Peyer's patch (tissue), 4 donors: ENCODE measurements around the gene MMAA. TPM values are rescaled to one million over a fixed set of nuclear protein-coding genes. Genes with fewer than 3 reads are reported as not detected.
"Not testable (repeated sequence)": the region's sequence is repeated elsewhere in the genome, so short reads cannot be mapped to it uniquely, and the experiment has no call there.

ENCODE experiments used
- DNase-seq, 3 donors: peaks; one replicate each; pipeline ENCODE4 v3.0.0-alpha.2; 2017 to 2019
- H3K27ac ChIP-seq, 4 donors: fragments of 200-600 bp; sonication (generic); one replicate each; pipeline ENCODE4 v1.5.1; 2016 to 2019
- H3K27me3 ChIP-seq, 2 donors: fragments of 200-600 bp; sonication (generic); one replicate each; pipeline ENCODE4 v1.5.1; 2019
- H3K36me3 ChIP-seq, 3 donors: fragments of 200-600 bp; sonication (generic); one replicate each; pipeline ENCODE4 v1.5.1; 2016 to 2019
- H3K4me1 ChIP-seq, 4 donors: fragments of 200-600 bp; sonication (generic); one replicate each; pipeline ENCODE4 v1.5.1; 2016 to 2019
- H3K4me3 ChIP-seq, 4 donors: fragments of 200-600 bp; sonication (generic); 1 replicate in 3 of 4; 2 replicates in 1 of 4; pipeline ENCODE4 v1.5.1; 2016 to 2019; ENCODE audit warnings: mild to moderate bottlenecking in 1 of 4
- H3K9me3 ChIP-seq, 4 donors: fragments of 200-600 bp; sonication (generic); one replicate each; pipeline ENCODE4 v1.5.1; 2016 to 2019; ENCODE audit warnings: mild to moderate bottlenecking in 1 of 4
- POLR2A ChIP-seq, 2 donors: fragments of 450-650 bp; IDR thresholded peaks; one replicate each; pipeline ENCODE4 v1.5.1; 2017; ENCODE audit warnings: antibody characterized with exemption in 2 of 2, mild to moderate bottlenecking in 2 of 2, moderate library complexity in 2 of 2
- total RNA-seq, 4 donors: library from RNA; depleted of rRNA; stranded (reverse); fragments of >200 nt; gene quantifications; one replicate each; pipeline ENCODE4 v1.1.0, GENCODE V29; 2016
- TF ChIP-seq, protein P1 (sequence below), 6 experiments: fragments of 450-650 bp in 4 of 6; fragments of 200-600 bp in 2 of 6; sonication (generic) in 1 of 6; IDR thresholded peaks; one replicate each; pipeline ENCODE4 v1.5.1; 2017 to 2019; ENCODE audit warnings: antibody characterized with exemption in 6 of 6, mild to moderate bottlenecking in 3 of 6, moderate library complexity in 1 of 6

Gene MMAA
- total RNA-seq, 4 donors from 2014 or later: 8.3 to 11.6 (median 9.0) TPM

DNA sequence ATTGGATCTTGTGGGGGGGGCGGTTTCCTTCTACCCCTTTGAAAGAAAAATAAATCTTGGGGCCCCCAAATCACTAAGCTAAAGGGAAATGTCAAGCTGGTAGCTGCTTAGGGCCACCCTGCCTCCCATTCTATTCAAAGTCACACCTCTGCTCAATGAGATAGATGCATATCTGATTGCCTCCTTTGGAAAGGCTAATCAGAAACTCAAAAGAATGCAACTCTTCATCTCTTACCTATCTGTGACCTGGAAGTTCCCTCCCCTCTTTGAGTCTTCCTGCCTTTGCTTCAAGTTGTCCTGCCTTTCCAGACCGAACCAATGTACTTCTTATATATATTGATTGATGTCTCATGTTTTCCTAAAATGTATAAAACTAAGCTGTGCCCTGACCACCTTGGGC, 67.8 kb downstream of the MMAA start:
- H3K4me1 ChIP-seq: no peaks in the 10 kb centered on the region
- no peak for TF ChIP-seq POLR2A (IDR thresholded peaks at IDR 0.05)
- TF ChIP-seq, protein P1, sequence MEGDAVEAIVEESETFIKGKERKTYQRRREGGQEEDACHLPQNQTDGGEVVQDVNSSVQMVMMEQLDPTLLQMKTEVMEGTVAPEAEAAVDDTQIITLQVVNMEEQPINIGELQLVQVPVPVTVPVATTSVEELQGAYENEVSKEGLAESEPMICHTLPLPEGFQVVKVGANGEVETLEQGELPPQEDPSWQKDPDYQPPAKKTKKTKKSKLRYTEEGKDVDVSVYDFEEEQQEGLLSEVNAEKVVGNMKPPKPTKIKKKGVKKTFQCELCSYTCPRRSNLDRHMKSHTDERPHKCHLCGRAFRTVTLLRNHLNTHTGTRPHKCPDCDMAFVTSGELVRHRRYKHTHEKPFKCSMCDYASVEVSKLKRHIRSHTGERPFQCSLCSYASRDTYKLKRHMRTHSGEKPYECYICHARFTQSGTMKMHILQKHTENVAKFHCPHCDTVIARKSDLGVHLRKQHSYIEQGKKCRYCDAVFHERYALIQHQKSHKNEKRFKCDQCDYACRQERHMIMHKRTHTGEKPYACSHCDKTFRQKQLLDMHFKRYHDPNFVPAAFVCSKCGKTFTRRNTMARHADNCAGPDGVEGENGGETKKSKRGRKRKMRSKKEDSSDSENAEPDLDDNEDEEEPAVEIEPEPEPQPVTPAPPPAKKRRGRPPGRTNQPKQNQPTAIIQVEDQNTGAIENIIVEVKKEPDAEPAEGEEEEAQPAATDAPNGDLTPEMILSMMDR (IDR thresholded peaks at IDR 0.05): no peak
- no peaks in the 10 kb centered on the region for H3K36me3 ChIP-seq
- H3K9me3 ChIP-seq: no peaks in the 10 kb centered on the region
- DNase-seq: no peak
- no peak overlapping the region for H3K4me3 ChIP-seq
- H3K27ac ChIP-seq: no peak overlapping the region
- no peaks in the 10 kb centered on the region for H3K27me3 ChIP-seq

DNA sequence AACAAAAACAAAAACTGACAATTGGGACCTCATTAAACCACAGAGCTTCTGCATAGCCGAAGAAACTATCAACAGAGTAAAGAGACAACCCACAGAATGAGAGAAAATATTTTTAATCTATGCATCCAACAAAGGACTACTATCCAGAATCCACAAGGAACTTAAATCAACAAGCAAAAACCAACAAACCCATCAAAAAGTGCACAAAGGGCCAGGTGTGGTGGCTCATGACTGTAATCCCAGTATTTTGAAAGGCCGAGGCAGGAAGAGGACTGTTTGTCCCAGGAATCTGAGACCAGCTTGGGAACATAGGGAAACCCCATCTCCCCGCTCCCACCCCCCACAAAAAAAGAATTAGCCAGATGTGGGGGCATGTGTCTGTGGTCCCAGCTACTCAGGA, 71.4 kb downstream of the MMAA start:
- TF ChIP-seq POLR2A (IDR thresholded peaks at IDR 0.05): no peak
- TF ChIP-seq, protein P1 (IDR thresholded peaks at IDR 0.05): no peak
- no peaks in the 10 kb centered on the region for H3K36me3 ChIP-seq
- no peaks in the 10 kb centered on the region for H3K27me3 ChIP-seq
- no peaks in the 10 kb centered on the region for H3K4me1 ChIP-seq
- no peaks in the 10 kb centered on the region for H3K9me3 ChIP-seq
- no peak overlapping the region for H3K4me3 ChIP-seq
- no peak for DNase-seq
- H3K27ac ChIP-seq: no peak overlapping the region

DNA sequence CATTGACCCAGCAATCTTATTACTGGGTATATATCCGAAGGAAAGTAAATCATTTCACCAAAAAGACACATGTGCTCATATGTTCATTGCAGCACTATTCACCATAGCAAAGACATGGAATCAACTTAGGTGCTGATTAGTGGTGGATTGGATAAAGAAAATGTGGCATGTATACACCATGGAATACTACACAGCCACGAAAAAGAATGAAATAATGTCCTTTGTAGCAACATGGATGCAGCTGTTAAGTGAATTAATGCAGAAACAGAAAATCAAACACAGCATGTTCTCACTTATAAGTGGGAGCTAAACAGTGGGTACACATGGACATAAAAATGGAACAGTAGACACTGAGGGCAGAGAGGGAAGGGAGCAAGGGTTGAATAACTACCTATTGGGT, 72.2 kb downstream of the MMAA start:
- not testable (repeated sequence) for H3K27ac ChIP-seq, H3K4me1 ChIP-seq, H3K36me3 ChIP-seq, H3K27me3 ChIP-seq, DNase-seq, H3K9me3 ChIP-seq, H3K4me3 ChIP-seq

DNA sequence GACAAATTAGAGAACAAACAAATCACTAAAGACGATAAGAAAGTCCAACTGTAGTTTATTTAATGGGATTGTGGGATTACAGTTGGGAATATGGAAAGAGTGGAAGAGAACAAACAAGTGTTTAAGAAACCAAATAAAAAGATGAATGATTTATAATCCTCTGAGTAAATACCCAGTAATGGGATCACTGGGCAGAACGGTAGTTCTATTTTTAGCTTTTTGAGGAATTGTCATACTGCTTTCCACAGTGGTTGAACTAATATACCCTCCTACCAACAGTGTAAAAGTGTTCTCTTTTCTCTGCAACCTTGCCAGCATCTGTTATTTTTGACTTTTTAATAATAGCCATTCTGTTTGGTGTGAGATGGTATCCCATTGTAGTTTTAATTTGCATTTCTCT, 75.7 kb downstream of the MMAA start:
- no peak overlapping the region for H3K27ac ChIP-seq
- H3K4me1 ChIP-seq: no peaks in the 10 kb centered on the region
- H3K27me3 ChIP-seq: no peaks in the 10 kb centered on the region
- no peak overlapping the region for H3K4me3 ChIP-seq
- no peak for DNase-seq
- no peaks in the 10 kb centered on the region for H3K36me3 ChIP-seq
- TF ChIP-seq, protein P1 (IDR thresholded peaks at IDR 0.05): no peak
- TF ChIP-seq POLR2A (IDR thresholded peaks at IDR 0.05): no peak
- H3K9me3 ChIP-seq: no peaks in the 10 kb centered on the region

DNA sequence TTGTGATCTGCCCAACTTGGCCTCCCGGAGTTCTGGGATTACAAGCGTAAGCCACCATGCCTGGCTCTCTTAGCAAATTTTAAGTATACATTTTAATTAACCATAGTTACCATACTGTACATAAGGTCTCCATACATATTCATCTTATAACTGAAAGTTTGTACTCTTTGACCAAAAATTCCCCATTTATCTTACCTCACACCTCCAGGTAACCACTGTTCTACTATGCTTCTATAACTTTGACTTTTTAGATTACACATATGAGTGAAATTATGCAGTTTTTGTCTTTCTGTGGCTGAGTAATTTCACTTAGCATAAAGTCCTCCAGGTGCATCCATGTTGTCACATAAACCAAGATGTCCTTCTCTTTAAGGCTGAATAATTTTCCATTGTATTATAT, 78.1 kb downstream of the MMAA start:
- no peaks in the 10 kb centered on the region for H3K4me1 ChIP-seq
- DNase-seq: no peak
- TF ChIP-seq, protein P1 (IDR thresholded peaks at IDR 0.05): no peak
- no peak for TF ChIP-seq POLR2A (IDR thresholded peaks at IDR 0.05)
- H3K27me3 ChIP-seq: no peaks in the 10 kb centered on the region
- H3K36me3 ChIP-seq: no peaks in the 10 kb centered on the region
- no peak overlapping the region for H3K4me3 ChIP-seq
- no peak overlapping the region for H3K27ac ChIP-seq
- H3K9me3 ChIP-seq: no peaks in the 10 kb centered on the region

DNA sequence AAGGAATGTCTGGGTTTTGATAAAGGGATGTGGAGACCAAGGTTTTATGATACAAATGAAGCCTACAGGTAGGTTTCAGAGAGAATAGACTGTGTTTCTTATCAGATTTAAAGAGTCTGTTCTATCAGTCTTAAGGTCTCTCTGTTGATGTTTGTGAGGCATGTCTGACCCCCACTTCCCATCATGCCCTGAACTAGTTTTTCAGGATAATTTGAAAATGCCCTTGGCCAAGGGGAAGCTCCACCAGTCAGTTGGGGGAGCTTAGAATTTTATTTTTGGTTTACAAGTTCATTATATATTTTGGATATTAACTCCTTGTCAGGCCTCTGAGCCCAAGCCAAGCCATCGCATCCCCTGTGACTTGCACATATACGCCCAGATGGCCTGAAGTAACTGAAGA, 79.3 kb downstream of the MMAA start:
- DNase-seq: no peak
- H3K9me3 ChIP-seq: no peaks in the 10 kb centered on the region
- TF ChIP-seq, protein P1 (IDR thresholded peaks at IDR 0.05): no peak
- TF ChIP-seq POLR2A (IDR thresholded peaks at IDR 0.05): no peak
- H3K4me1 ChIP-seq: no peaks in the 10 kb centered on the region
- no peak overlapping the region for H3K27ac ChIP-seq
- H3K36me3 ChIP-seq: no peaks in the 10 kb centered on the region
- H3K4me3 ChIP-seq: no peak overlapping the region
- no peaks in the 10 kb centered on the region for H3K27me3 ChIP-seq
